SH-SY5Y (cell line): Measurements from ENCODE around the gene CYP2A7.

Source experiments
- GATA2 ChIP-seq: IDR thresholded peaks from 2 replicates; pipeline ENCODE4 v1.6.1; 2011; ENCODE audit warnings: mild to moderate bottlenecking, low read depth, low read length
- GATA3 ChIP-seq: IDR thresholded peaks from 2 replicates; pipeline ENCODE4 v1.6.1; 2011; ENCODE audit warnings: low read depth, mild to moderate bottlenecking, low read length, moderate library complexity

DNA sequence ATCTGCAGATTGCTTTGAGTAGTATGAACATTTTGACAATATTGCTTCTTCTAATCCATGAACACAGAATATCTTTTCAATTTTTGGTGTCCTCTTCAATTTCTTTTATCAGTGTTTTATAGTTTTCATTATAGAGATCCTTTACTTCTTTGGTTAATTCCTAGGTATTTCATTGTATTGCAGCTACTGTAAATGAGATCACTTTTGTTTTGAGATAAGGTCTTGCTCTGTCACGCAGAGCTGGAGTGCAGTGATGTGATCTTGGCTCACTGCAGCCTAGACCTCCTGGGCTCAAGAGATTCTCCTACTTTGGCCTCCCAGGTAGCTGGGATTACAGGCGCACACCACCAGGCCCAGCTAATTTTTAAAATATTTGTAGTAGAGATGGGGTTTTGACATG, 9.8 kb downstream of the CYP2A7 start:
- TF ChIP-seq GATA3 (no peak), GATA2 (no peak)
